ENCODE measurements around the gene MLKL.

- TF ChIP-seq GATA3 (IDR thresholded peaks at IDR 0.05; ENCODE audit: low read depth, low read length) (no peak), GATA2 (IDR thresholded peaks at IDR 0.05; ENCODE audit: low read depth, low read length) (no peak)
Measured at GRCh38 chr16:74700116-74700437, 585 bp downstream of the MLKL start.
